Fibroblast of skin of right quadriceps (primary cell): ENCODE data around the gene TWSG1.
"Not testable (repeated sequence)": the region's sequence is repeated elsewhere in the genome, so short reads cannot be mapped to it uniquely, and the experiment has no call there.

ENCODE experiments used
- DNase-seq: peaks from one replicate; pipeline ENCODE4 v3.0.0-alpha.2; 2013

Gene TWSG1

DNA sequence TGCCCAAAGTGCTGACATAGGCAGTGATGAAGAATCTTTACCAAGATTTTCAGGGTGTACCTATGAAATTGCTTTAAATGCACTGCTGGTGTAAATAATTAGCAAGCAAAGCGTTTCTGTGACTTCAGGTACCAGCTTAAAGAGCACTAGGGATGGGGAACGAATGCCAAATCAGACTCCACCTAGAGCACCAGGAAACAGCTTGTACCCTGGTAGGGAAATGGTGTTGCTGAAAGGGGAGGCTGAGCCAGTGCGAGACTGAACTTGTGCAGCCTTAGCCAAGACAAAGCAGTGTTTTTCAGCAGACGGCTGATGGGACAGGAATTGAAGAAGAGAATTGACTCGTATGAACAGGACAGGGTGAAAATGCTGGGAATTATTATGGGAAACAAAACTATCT, 65.6 kb downstream of the TWSG1 start:
- no peak for DNase-seq

DNA sequence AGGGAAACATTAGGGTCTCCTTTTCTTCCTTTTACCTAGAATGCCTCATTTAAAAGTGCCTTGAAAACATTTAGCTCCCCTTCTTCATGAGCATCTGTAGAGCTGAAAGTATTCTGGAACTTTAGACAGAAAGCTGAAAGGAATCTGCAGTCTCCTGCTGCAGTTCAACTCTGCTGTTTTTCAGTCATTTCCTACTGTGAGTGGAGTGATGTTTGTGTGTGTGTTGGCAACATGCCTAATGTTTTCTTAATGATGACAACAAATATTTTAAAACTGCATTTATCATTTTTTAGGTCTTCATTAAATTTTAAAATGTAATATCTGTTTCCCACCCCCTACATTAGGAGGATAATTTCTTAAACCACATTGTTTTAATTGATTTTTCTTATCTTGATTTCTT, 66.6 kb downstream of the TWSG1 start:
- DNase-seq: no peak

DNA sequence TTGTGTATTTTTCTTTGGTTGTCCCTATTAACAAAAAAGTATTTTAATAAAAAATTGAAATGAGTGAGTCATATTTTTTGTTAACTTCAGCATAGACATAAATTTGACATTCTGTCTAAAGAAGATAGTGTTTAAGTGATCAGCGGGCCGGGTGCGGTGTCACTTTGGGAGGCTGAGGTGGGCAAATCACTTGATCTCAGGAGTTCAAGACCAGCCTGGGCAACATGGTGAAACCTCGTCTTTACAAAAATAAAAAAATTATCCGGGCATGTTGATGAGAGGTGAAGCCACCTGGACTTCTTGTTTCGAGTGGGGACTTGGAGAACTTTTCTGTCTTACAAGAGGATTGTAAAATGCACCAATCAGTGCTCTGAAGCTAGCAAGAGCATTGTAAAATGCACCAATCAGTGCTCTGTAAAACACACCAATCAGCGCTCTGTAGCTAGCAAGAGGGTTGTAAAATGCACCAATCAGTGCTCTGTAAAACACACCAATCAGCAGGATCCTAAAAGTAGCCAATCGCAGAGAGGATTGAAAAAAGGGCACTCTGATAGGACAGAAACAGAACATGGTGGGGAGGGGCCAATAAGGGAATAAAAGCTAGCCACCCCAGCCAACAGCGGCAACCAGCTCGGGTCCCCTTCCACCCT, 67.9 kb downstream of the TWSG1 start:
- not testable (repeated sequence) for DNase-seq

DNA sequence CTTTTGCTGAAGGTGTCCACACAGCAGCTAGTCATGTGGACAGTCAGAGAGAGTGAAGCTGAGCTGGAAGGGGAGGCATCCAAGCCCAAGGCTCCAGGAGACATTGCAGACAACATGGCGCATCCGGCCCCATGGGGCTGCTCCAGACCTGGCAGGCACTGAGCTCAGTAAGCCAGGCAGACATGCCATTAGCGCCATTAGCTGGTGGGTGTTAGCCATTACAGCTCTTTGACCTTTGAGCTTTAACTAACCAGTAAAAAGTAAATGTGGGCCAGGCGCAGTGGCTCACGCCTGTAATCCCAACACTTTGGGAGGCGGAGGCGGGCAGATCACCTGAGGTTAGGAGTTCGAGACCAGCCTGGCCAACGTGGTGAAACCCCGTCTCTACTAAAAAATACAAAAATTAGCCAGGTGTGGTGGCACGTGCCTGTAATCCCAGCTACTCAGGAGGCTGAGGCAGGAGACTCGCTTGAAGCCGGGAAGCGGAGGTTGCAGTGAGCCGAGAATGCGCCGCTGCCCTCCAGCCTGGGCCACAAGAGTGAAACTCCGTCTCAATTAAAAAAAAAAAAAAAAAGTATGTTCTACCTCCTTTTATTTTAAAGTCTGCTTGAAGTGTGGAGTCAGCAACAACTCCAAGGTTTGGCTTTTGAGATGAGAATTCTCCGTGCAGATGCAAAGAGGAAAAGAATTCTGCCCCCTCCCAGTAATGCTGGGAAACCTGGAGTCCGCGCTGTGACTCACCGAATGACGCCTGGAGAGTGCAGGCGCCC, 69.4 kb downstream of the TWSG1 start:
- DNase-seq: no peak

DNA sequence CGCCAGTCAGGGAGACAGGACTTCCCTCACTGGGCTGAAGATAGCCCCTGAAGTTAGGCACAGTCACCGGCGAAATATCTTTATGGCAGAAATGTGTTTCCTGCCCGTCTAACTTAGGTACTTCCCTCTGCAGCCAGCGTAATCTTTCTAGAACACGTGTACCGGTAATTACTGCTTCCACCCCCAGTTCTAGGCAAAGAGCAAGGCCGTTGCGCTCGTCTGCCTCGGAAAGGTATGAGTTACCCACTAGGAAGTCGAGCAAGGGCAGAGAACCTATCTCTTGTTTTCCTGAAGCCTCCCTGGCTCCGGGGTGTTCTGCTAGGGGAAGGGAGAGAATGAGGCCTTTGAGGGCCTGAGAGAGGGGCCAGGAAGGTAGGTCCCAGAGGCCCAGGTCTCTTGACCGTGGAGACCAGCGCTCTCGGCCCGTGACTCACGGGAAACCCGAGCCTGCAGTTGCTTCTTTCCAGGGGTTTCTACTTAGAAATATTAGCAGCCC, 70.0 kb downstream of the TWSG1 start:
- DNase-seq: peak; percentile 29

DNA sequence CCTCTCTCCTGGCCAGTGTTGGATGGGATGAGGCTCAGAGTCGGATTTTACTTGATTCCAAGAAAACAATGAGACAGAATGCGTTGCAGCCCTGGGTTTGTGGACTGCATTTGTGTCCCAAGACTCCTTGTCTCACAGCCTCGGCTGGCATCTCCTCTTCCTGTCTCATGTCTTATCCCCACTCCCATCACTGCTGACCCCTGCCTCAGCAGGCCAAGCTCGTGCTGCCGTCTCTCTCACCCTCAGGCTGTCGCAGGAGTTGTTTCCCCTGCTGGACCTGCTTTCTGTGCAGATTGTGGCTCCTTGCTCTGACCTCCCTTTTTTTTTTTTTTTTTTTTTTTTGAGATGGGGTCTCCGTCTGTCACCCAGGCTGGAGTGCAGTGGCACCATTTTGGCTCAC, 70.6 kb downstream of the TWSG1 start:
- DNase-seq: no peak

DNA sequence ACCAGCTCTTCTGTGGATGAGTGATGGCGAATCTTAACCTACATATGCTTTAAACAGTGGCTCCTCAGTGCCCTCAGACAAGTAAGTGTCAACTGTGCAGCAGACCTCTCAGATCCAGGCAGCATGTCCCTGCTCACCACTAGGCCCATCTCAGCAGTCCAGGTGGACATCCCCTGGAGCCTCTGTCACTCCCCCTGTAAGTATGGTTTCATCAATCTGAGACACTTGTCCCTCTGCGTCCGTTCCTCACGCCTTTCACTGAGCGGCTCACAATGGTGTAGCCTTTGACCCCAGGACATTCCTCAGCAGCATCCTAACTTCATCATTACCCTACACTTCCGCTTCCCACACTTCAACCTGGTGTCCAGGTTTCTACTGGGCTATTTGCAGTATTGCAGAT, 71.4 kb downstream of the TWSG1 start:
- DNase-seq: no peak

DNA sequence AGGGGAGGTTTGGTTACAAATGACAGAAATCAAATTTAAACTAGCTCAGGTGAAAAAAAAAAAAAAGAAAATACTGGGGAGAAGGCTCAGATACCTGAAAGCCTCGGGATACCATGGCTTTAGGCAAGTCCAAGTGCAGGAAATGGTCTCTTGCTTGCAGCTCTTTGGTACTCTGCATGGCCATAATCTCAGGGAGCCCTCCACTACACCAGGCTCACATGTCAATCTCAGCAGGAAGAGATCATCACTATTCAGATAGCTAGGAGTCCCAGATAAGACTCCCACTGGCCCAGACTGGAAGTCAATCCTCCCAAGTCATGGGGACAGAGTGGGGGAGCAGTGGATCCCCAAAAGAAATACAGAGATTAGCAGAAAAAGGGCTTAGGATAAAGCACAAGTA, 75.9 kb downstream of the TWSG1 start:
- DNase-seq: no peak

DNA sequence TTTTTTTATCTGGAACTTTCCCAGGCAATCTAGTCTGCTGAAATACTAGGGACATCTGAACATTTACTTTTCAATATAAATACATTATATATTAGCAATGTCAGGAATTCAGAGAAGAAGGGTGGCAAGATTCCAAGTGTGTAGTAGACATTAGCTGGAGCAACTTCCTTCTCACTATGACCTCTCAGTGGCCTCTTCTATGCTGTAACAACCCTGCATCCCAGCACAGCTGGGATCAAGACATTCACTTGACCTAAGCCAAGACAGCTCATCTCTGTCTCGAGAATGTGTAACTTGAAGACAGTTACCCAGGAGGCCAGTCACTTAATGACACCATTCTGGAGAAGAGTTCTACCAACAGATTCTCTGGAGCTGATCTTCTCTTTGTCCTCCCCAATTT, 79.0 kb downstream of the TWSG1 start:
- DNase-seq: peak; percentile 81

DNA sequence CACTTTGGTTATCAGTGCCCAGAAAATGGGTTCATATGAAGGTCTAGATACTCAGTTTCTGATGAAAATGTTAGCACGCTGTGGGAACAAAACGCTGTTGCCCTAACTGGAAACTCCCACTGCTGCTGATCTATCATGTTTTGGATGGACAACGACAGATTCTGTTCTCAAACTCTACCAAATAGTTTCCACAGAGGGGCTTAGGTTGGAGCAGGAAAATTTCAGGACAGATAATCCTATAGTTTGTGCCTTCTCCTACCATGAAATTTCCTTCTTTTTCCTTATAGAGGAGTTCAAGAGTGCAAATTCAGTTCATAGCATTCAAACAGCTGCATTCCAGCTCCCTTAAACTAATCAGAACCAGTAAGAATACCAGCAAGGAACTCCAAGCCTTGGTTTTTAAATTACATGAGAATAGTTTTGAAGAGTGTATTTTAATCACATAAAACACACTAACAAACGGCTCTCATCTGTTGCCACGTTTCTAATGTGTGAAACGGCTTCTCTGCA, 82.0 kb downstream of the TWSG1 start:
- peak; percentile 5 for DNase-seq

DNA sequence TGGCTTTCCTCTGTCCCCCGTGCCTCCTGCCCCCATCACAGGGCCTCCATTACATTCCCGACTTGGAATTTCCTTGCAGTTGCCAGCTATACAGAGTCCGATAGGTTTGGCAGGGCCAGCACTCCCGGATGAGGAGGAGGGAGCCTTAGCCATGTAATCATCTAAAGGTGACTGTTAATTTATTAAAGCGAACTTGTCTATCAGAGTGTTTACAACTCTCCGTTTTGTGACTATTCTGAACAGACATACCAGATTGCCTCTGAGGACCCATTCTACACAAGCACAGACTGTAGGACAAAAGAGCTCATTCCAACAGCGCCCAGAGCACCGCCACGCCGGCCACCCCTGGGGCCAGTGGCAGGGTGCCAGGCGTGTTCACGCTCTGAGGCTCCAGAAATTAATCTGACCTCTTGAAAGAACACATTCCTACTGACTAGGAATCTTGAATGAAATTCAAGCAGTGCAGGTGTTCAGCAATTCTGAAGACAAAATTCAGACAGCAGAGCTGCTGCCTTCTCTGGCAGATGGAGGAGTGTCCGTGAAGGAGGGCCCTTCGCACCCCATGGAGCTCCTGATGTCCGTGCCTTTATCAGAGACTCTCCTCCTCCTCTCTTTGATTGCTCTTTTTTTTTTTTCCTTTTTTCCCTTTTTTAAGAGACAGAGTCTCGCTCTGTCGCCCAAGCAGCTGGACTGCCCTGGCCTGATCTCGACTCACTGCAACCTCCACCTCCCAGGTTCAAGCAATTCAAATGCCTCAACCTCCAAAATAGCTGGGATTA, 82.7 kb downstream of the TWSG1 start:
- DNase-seq: peak; percentile 82

DNA sequence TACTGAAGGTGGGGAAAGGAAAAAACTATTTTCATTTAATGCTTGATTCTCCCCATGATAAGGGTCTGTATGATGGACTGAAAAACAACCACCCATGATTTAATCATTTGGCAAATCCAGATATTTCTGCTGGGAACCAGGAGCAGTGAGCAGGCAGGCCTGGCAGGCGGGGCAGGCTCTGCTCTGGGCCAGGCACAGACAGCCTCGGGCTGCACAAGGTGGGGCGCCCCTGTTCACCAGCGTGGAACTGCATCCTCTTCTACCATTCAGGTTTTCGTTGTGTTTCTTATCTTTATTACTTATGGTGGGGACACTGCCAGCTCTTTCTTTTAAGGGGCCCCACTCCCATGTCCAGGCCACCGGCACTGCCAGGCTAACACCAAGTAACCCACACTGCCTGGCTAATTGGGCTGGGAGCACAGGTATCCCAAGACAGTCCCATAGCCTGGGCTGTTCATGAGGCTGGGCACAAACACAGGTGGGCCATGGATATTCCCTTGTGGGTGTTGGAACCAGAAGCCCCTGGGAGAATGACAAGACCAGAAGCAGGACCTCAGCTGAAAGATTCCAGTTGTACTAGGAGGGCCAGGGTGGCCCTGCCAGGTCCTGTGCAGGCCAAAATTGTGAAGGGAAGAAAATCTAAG, 83.6 kb downstream of the TWSG1 start:
- DNase-seq: no peak

DNA sequence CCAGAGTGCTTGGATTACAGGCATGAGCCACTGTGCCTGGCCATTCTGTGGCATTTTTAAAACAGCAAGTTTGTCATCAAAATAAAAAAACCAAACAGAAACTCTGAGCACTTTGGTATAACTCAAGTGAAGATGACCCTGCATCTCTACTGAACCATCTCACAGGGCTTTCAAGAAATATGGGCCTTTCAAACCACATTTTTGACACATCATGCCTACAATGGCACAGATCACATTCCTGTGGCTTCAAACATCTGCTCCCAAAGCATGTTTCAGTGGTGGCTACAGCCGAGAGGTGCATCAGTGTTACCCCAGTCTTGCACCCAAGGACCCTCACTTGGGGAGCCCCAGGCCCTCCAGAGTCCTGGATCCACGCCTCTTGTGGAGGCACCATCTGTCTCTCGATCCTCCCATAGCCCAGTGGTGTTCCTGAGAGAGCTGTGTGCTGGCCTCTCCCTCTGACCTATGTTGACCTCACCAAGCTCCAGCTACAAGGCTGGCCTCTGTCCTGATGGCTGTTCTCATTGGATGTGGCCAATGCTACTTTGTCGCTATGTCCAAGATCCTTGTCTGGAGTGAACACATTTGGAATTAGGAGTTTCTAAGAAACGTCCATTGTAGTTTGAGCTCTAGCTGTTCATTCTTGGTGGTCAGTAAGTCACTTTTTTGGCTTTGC, 85.5 kb downstream of the TWSG1 start:
- DNase-seq: peak; percentile 59

DNA sequence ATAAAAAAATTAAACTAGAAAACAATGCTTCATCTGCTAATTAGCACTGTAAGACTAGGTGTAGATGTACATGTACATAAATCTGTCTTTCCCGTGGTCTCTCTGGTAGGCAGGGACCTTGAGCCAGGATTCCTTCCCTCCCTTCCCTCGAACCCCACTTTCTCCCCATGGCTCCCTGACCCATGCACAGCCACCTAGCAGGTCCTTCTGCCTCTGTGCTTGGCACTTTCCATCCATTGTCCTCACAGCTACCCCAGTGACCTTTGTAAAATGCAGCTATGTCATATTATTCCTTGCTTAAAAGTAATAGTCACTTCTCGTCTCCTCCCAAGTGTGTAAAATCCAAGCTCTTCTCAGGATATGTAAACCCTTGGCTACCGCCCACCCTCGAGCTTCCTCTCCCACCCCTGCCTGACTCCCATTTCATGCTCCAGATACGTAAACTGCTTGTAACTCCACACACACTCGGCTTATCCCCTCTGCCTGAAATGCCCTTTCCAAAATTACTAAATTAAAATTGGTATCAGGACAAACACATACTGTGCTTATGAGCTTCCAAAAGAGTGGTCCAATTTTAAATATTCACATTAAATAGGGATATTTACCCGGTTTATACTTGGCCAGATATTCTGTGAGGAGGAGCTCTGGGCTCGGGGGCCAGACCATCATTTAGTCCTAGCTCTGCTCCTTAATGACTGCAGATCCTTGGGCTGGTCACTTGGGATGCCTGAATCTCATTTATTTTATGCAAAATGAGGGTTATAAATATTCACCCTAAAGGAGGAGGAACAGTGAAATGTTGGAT, 86.7 kb downstream of the TWSG1 start:
- DNase-seq: no peak

DNA sequence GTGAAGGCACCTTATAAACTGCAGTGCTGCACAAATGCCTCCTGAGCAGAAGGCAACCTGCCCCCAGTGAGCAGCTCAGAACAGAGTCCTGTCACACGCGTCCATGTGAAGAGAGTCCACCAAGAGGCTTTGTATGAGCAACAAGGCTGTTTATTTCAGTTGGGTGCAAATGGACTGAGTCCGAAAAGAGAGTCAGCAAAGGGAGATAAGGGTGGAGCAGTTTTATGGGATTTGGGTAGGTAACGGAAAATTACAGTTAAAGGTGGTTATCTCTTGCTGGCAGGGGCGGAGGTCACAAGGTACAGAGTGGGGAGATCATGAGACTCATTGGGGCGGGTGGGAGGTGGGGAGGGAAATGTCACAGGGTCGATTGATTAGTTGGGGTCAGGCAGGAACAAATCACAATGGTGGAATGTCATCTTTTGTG, 87.3 kb downstream of the TWSG1 start:
- DNase-seq: no peak

DNA sequence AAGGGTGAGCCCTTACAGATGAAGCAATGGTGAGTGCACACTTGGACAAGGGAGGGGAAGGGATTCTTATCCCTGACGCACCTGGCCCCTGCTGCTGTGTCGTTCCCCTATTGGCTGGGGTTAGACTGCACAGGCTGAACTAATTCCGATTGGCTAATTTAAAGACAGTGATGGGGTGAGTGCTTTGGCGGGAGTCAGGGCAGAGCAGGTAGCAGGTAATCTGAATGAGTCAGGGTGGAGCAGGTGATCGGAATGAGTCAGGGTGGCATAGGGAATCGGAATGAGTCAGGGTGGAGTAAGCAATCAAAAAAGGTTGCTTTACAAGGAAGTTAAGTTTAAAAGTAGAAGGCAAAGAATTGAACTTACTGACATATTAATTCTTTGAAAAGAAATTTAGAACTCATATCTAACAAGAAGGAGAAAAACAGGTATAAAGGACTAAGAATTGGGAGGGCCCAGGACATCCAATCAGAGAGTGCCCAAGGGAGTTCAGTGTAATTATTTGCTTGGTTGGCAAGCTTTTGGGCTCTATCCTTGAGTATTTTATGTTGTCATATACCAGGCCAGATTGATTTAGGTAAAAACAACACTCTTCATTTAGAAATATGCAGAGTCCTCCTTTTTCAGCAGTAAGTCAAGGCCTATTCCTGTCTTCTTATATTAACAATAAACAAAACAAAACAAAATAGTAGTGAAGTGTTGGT, 88.4 kb downstream of the TWSG1 start:
- no peak for DNase-seq

DNA sequence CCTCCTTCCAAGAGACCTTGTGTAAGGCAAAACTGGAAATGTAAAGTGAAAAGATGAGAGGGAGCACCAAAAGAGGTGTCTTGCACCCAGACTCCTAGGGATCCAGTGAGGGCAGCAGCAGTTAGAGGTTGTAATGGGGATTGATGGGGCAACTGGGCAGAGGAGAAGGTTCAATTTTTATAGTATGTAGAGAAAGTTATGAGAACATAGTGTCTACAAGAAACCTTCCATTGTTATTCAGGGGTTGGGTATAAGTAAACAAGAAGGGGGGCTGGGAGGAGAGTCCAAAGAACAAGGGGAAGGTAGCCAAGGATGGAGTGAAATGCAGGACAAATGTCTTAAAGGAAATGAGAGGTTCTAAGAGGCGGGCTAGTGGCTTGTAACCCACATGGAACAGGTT, 89.1 kb downstream of the TWSG1 start:
- DNase-seq: not testable (repeated sequence)

DNA sequence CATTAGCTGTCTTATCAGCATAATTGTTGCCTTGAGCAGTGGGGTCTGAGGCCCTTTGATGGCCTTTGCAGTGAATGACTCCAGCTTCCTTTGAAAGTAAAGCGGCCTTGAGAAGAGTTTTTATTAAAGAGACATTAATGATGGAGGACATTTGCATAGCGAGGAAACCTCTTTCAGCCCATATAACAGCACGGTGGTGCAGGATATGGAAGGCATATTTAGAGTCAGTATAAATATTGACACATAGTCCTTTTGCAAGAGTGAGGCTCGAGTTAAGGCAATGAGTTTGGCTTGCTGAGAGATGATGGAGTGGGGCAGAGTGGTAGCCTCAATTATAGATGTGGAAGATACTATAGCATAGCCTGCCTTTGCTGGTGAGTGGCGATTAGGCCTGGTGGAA, 89.7 kb downstream of the TWSG1 start:
- DNase-seq: not testable (repeated sequence)

DNA sequence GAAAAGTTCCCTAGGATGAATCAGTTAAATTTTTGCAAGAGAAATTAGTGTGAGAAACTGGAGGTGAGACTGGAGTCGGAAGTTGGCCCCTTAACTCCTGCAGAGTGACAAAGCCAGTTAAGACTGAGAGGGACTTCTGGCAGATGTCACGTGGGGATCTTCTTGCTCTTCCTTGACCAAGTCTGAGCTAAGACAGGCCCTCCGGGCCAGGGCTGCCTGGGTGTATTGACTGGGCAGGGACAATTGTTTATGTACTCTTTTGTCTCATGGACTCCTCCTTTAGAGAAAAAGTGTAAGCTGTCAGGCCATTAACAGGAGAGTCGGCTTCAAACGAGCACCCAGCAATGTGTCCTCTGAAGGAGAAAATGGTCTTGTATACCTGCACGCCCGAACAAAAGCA, 92.2 kb downstream of the TWSG1 start:
- no peak for DNase-seq

DNA sequence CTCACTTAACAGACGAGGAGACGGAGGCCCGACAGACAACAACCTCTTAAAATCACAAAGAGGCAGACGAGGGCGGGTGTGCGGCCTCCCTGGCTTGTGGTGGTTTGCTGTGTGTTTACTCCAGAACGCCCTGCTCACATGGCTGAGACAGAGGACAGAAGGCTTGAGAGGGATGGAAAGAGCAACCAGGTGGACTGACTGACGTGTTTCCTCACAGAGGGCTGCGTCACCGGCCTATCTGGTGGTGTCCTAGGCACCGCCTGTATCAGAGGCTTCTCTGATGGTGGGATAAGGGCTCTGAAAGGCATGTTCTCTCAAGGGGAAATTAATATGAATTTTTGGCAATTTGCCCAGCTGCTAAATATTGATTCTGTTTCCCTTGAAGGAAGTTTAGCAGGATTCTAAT, 93.7 kb downstream of the TWSG1 start:
- no peak for DNase-seq
